ENCODE measurements around the gene ARHGAP10.
"Not testable (repeated sequence)": the region's sequence is repeated elsewhere in the genome, so short reads cannot be mapped to it uniquely, and the experiment has no call there.

The ARHGAP10 gene

GRCh38 chr4:148073349-148073748, 341.5 kb downstream of the ARHGAP10 start:
- no peak for DNase-seq

- DNase-seq, result no peak
These were observed 342.6 kb downstream of the ARHGAP10 start for GRCh38 chr4:148074462-148074861.

DNA sequence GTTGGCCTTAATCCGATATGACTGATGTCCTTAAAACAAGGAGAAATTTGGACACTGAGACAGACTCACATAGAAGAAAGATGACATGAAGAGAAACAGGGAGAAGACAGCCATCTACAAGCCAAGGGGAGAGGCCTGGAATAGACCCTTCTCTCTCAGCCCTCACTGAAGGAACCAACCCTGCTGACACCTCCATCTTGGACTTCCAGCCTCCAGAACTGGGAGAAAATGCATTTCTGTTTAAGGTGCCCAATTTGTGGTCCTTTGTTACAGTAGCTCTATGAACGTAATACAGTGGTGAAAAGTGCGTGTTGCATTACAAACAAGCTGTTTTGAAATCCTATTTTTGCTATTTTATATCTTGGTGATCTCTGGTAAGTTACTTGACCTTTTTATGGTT, 343.6 kb downstream of the ARHGAP10 start:
- DNase-seq, result no peak

- DNase-seq, result no peak
These were observed 345.1 kb downstream of the ARHGAP10 start for GRCh38 chr4:148076964-148077363.

DNA sequence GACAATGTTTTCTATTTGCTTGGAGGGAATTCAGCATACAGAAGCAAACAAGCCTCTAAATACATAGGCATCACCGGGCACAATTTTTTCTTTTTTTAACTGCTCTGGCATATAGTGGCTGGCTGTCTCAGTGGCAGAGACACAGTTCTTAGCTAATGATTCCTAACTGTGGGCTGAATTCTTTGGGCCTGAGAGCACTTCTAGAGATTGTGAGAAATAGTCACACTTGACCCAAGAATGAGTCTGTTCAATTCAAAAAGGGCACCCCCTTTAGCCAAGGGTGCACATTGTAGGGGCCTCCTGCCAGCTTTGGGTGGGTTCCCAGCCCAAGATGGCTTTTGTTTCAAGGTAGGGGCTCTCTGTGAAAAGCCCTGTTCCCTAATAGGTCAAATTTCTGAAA, 345.7 kb downstream of the ARHGAP10 start:
- DNase-seq, result no peak

- no peak for DNase-seq
These were observed 346.2 kb downstream of the ARHGAP10 start for GRCh38 chr4:148078061-148078460.

- no peak for DNase-seq
These were observed 348.1 kb downstream of the ARHGAP10 start for GRCh38 chr4:148079961-148080360.

- no peak for DNase-seq
These were observed 349.4 kb downstream of the ARHGAP10 start for GRCh38 chr4:148081267-148081666.

DNA sequence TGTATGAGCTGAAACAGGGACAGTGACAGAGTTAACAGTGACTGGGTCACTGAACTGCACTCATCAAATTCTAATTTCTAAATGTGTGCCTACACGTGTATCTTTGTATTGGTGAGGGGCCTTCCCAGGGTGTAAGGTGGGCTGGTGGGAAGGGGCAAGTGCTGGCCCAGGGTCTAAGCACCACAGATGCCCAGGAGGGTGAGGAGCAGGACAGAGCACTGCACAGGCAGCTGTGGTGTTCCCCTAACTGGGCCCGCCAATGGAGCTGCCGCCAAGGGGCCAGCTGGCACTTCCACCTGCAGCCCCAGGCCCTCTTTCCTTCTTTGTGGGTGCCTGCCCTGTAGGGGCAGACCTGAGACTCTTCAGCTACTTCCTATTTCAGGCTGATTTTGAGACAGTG, 349.9 kb downstream of the ARHGAP10 start:
- no peak for DNase-seq

- not testable (repeated sequence) for DNase-seq
These were observed 351.2 kb downstream of the ARHGAP10 start for GRCh38 chr4:148083073-148083472.

GRCh38 chr4:148089624-148090023, 357.7 kb downstream of the ARHGAP10 start:
- DNase-seq, result no peak

- DNase-seq, result no peak
These were observed 358.1 kb downstream of the ARHGAP10 start for GRCh38 chr4:148090029-148090428.

DNA sequence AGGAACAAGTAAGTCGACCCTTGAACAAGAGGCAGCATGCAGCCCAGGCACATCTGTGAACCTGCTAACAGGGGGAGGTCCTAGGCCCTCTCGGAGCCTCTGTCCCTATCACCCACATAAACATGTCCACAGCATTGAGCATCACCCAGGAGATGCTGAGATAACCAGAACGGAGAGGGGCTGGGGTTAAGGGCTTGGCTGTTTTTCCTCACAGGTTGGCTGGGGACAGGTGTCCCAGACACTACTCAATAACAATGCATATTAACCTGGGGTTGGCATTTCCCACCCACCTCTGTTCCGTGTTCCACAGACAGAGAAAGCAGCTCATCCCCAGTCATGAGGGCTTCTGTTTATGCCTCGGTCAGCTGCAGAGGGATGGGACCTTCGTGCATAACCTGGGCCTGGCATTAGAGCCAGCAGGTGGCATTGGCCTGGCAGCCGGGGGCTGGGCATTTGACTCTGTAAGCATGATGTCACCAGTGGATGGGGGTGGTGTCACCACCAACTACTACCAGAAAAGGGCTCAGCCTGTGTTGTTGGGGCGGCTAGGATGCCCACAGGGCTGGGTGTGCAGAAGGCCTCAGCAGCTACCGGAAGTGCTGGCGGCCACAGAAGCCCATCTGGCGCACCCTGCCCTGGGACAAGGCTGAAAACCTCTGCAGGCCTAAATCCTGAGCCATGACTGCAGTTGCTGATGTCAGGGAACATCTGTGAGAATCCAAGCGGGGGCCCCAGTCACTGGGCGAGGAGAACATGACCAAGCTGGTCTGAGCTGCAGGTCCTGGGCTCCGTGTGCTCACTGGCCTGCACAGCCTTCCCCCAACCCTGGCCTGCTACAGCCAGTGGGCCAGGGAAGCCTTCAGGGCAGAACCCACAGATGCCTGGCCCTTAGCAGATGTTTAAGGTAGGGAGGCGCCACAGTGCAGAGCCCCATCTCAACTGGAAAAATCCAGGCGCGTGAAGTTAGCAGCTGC, 358.9 kb downstream of the ARHGAP10 start:
- DNase-seq, result no peak

DNA sequence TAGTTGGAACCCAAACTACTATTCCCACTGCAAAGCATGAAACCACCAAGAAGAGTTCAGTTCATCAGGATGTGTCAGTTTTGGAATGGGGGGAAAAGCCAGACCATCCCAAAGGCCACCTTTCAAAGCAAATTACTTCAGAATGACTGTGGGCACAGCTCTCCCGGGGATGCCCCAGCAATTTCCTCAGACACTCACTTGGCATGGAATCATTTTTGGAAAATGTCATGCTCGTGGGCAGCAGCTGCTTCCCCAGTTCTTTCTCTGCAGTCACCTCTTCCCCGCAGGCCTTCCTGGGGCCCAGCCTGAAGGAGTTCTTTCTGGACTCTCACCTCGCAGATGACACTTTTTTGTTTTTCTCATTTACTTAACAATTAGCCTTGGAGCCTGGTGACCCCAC, 360.0 kb downstream of the ARHGAP10 start:
- DNase-seq, result no peak

- DNase-seq, result no peak
These were observed 360.6 kb downstream of the ARHGAP10 start for GRCh38 chr4:148092316-148093014.

DNA sequence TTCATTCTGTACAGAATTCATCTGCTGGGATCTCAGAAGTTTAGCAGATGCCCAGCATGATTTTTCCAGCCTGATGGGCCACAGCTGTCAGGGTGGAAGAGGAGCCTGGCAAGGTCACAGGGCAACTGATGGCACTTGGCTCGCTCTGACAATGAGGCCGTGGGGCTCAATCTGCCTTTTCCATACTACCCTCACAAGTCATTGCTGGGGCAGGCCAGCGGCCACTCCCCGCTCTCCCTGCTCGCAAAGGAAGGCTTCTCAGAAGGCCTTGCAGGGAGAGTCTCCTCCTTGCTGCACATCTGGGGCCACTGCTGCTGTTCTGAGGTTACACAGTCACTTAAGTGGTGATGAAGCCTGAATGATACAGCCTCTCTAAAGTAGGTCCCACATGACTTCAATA, 361.2 kb downstream of the ARHGAP10 start:
- DNase-seq, result no peak

DNA sequence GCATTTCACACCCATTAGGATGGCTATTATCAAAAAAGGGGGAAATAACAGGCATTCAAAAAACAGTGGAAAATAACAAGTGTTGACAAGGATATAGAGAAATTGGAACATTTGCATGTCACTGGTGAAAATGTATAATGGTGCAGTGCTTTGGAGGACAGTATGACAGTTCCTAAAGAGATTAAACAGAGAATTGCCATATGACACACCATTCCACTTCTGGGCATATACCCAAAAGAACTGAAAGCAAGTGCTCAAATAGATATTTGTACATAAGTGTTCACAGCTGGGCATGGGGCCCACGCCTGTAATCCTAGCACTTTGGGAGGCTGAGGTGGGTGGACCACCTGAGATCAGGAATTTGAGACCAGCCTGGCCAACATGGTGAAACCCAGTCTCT, 362.3 kb downstream of the ARHGAP10 start:
- no peak for DNase-seq

GRCh38 chr4:148095346-148095923, 363.5 kb downstream of the ARHGAP10 start:
- DNase-seq, result no peak

DNA sequence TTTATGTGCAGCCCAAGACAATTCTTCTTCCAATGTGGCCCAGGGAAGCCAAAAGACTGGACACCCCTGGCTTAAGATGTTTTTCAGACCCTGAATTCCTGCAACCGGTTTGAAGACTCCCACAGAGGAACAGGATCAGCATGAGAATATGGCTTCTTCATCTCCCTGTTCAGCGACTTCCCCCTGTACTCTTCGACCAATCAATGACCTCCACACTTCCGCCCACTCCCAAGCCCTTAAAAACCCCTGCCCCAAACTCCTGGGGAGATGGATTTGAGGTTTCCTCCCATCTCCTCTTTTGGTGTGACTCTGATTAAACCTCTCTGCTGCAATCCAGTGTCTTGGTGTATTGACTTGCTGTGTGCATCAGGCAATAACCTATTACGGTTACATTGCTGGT, 365.9 kb downstream of the ARHGAP10 start:
- no peak for DNase-seq

GRCh38 chr4:148101235-148101634, 369.3 kb downstream of the ARHGAP10 start:
- no peak for DNase-seq

- no peak for DNase-seq
These were observed 369.9 kb downstream of the ARHGAP10 start for GRCh38 chr4:148101790-148102189.

- DNase-seq, result no peak
These were observed 371.9 kb downstream of the ARHGAP10 start for GRCh38 chr4:148103597-148104355.

DNA sequence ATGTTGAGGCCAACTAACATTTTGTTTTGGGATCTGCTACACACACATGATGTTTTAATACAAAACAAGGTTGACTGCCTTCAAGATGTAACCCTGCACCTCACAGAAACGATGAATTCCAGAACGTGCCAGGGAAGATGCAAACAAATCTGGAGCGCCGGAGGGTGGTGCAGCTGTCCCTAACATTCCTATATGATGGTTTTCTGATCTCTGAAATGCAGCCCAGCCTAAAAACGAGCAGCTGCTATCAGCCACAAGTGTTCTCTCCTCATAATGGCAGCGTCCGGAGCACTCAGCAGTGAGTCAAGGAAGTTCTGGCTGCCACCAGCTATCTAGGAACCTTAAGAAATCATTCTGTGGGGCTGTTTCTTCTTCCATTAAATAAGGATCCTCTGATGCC, 376.9 kb downstream of the ARHGAP10 start:
- no peak for DNase-seq

Data from activated naive CD4-positive, alpha-beta T cell treated with anti-CD3 and anti-CD28 coated beads, Interleukin-2, amount 50 U/mL, for 16 hours (primary cell).